ENCODE measurements around the gene CORO1C.

Gene CORO1C

GRCh38 chr12:108647585-108648287 is 83.6 kb downstream of the CORO1C start:
- DNase-seq (ENCODE audit: low read depth in 2 of 2): no peak

GRCh38 chr12:108646600-108647579 is 84.4 kb downstream of the CORO1C start:
- DNase-seq (ENCODE audit: low read depth in 2 of 2): no peak

GRCh38 chr12:108645686-108646599 is 85.4 kb downstream of the CORO1C start:
- no peak for DNase-seq (ENCODE audit: low read depth in 2 of 2)

GRCh38 chr12:108644811-108645120 is 86.6 kb downstream of the CORO1C start:
- DNase-seq (ENCODE audit: low read depth in 2 of 2): no peak

- DNase-seq (ENCODE audit: low read depth in 2 of 2): no peak
These were observed 87.1 kb downstream of the CORO1C start for GRCh38 chr12:108643941-108644810.

GRCh38 chr12:108642899-108643654 is 88.2 kb downstream of the CORO1C start:
- no peak for DNase-seq (ENCODE audit: low read depth in 2 of 2)

- no peak for DNase-seq (ENCODE audit: low read depth in 2 of 2)
These were observed 88.9 kb downstream of the CORO1C start for GRCh38 chr12:108642269-108642870.

- no peak for DNase-seq (ENCODE audit: low read depth in 2 of 2)
These were observed 89.7 kb downstream of the CORO1C start for GRCh38 chr12:108641446-108642268.

GRCh38 chr12:108640802-108641445 is 90.4 kb downstream of the CORO1C start:
- no peak for DNase-seq (ENCODE audit: low read depth in 2 of 2)

- no peak for DNase-seq (ENCODE audit: low read depth in 2 of 2)
These were observed 92.1 kb downstream of the CORO1C start for GRCh38 chr12:108638997-108639822.

- no peak for DNase-seq (ENCODE audit: low read depth in 2 of 2)
These were observed 93.0 kb downstream of the CORO1C start for GRCh38 chr12:108638141-108638827.

GRCh38 chr12:108637222-108637971 is 93.9 kb downstream of the CORO1C start:
- no peak for DNase-seq (ENCODE audit: low read depth in 2 of 2)

GRCh38 chr12:108635997-108636808 is 95.1 kb downstream of the CORO1C start:
- DNase-seq (ENCODE audit: low read depth in 2 of 2): no peak

GRCh38 chr12:108635201-108635996 is 95.9 kb downstream of the CORO1C start:
- DNase-seq (ENCODE audit: low read depth in 2 of 2): no peak
